Left ventricle myocardium inferior (tissue), 1 donor: Measurements from ENCODE around the gene B9D1. TPM values are rescaled to one million over a fixed set of nuclear protein-coding genes. Genes with fewer than 3 reads are reported as not detected.

Experiments
- DNase-seq: peaks from one replicate; pipeline ENCODE4 v3.0.0-alpha.2; 2020
- H3K27ac ChIP-seq: fragments of 200-600 bp; replicated peaks from 2 replicates; pipeline ENCODE4 v1.8.0; 2021
- H3K27me3 ChIP-seq: fragments of 200-600 bp; 2 replicates; pipeline ENCODE4 v1.8.0; 2021; ENCODE audit warnings: low read depth
- H3K36me3 ChIP-seq: fragments of 200-600 bp; 2 replicates; pipeline ENCODE4 v1.8.0; 2021
- H3K4me1 ChIP-seq: fragments of 200-600 bp; 2 replicates; pipeline ENCODE4 v1.8.0; 2021
- H3K4me3 ChIP-seq: fragments of 200-600 bp; 2 replicates; pipeline ENCODE4 v1.8.0; 2021; ENCODE audit warnings: mild to moderate bottlenecking, moderate library complexity
- H3K9me3 ChIP-seq: fragments of 200-600 bp; replicated peaks from 2 replicates; pipeline ENCODE4 v1.8.0; 2021
- CTCF ChIP-seq: fragments of 200-600 bp; IDR thresholded peaks from 2 replicates; pipeline ENCODE4 v1.8.0; 2021; ENCODE audit warnings: antibody characterized with exemption, mild to moderate bottlenecking, borderline replicate concordance
- intact Hi-C: fragments of 100-400 bp; cut with micrococcal nuclease; formaldehyde crosslinking; loops from one replicate; pipeline ENCODE4 v1.11.0; 2022
- total RNA-seq: library from RNA; stranded (reverse); fragmentation: NEBNext Ultra II Directional; extraction: Animal tissue kit (Norgen Biotek cat#: 25700); gene quantifications from one replicate; pipeline ENCODE4 v1.2.1, GENCODE V29; 2021
- donor health status: DM: no; HTN: yes; CAD: no; lungs with severe emphysema.

The B9D1 gene
- total RNA-seq, 1 donor from 2014 or later: 8.8 TPM

- Histone ChIP-seq H3K27ac (no peak overlapping the region), H3K4me3 (no peak overlapping the region), H3K4me1 (peaks cover 25% of the 10 kb centered on the region), H3K36me3 (peaks cover 50% of the 10 kb centered on the region), H3K9me3 (peaks cover 6% of the 10 kb centered on the region), H3K27me3 (no peaks in the 10 kb centered on the region)
- no peak for DNase-seq
- no peak for TF ChIP-seq CTCF
- intact Hi-C loops: no loop called here
Measured at GRCh38 chr17:19329136-19329535, 33.4 kb downstream of the B9D1 start.

GRCh38 chr17:19328441-19329061, 34.0 kb downstream of the B9D1 start:
- no peaks in the 10 kb centered on the region for H3K27me3 ChIP-seq
- intact Hi-C loops: no loop called here
- H3K4me1 ChIP-seq: peaks cover 25% of the 10 kb centered on the region
- H3K36me3 ChIP-seq: peaks cover 50% of the 10 kb centered on the region
- no peak for DNase-seq
- no peak overlapping the region for H3K4me3 ChIP-seq
- no peak for TF ChIP-seq CTCF
- H3K9me3 ChIP-seq: peaks cover 6% of the 10 kb centered on the region
- H3K27ac ChIP-seq: no peak overlapping the region

- intact Hi-C loops: no loop called here
- TF ChIP-seq CTCF: no peak
- Histone ChIP-seq H3K4me1 (peaks cover 26% of the 10 kb centered on the region), H3K27ac (no peak overlapping the region), H3K27me3 (no peaks in the 10 kb centered on the region), H3K36me3 (peaks cover 44% of the 10 kb centered on the region), H3K4me3 (no peak overlapping the region), H3K9me3 (peaks cover 6% of the 10 kb centered on the region)
- no peak for DNase-seq
Measured at GRCh38 chr17:19327031-19327783, 35.3 kb downstream of the B9D1 start.

GRCh38 chr17:19325542-19325941, 37.0 kb downstream of the B9D1 start:
- Histone ChIP-seq H3K27ac (no peak overlapping the region), H3K27me3 (no peaks in the 10 kb centered on the region), H3K4me3 (no peak overlapping the region), H3K36me3 (peaks cover 40% of the 10 kb centered on the region), H3K4me1 (peaks cover 31% of the 10 kb centered on the region), H3K9me3 (peaks cover 6% of the 10 kb centered on the region)
- intact Hi-C loops: no loop called here
- no peak for TF ChIP-seq CTCF
- DNase-seq: no peak

GRCh38 chr17:19322861-19323260, 39.7 kb downstream of the B9D1 start:
- Histone ChIP-seq H3K4me1 (peaks cover 26% of the 10 kb centered on the region), H3K36me3 (peaks cover 16% of the 10 kb centered on the region), H3K27ac (no peak overlapping the region), H3K27me3 (no peaks in the 10 kb centered on the region), H3K9me3 (peaks cover 6% of the 10 kb centered on the region), H3K4me3 (no peak overlapping the region)
- intact Hi-C loops: no loop called here
- no peak for DNase-seq
- TF ChIP-seq CTCF: no peak
